Thoracic aorta (tissue), 2 donors: Measurements from ENCODE around the gene ATG9A. TPM values are rescaled to one million over a fixed set of nuclear protein-coding genes. Genes with fewer than 3 reads are reported as not detected.
A peak's percentile ranks its signal among the peaks of the same experiment; 100 is the strongest.

Source experiments
- ATAC-seq: fragments of 150-250 bp; one replicate; pipeline ENCODE4 v1.8.0; 2017; ENCODE audit warnings: low read depth; ENCODE audit not compliant: insufficient number of reproducible peaks, low FRiP score
- DNase-seq: peaks from one replicate; pipeline ENCODE4 v3.0.0-alpha.2; 2020; ENCODE audit warnings: low spot score
- H3K27ac ChIP-seq, 2 donors: fragments of 200-600 bp; sonication (generic); 1 replicate in 1 of 2; 2 replicates in 1 of 2; pipeline ENCODE4 v1.5.1; 2016; ENCODE audit warnings: mild to moderate bottlenecking in 2 of 2, moderate library complexity in 2 of 2
- H3K27me3 ChIP-seq: fragments of 200-600 bp; sonication (generic); replicated peaks from 2 replicates; pipeline ENCODE4 v1.6.0; 2016; ENCODE audit warnings: mild to moderate bottlenecking; ENCODE audit not compliant: insufficient read depth
- H3K36me3 ChIP-seq: fragments of 200-600 bp; sonication (generic); one replicate; pipeline ENCODE4 v1.5.1; 2016
- H3K4me1 ChIP-seq, 2 donors: fragments of 200-600 bp; sonication (generic); 1 replicate in 1 of 2; 2 replicates in 1 of 2; pipeline versions ENCODE4 v1.5.1 to v1.6.0; 2016; ENCODE audit warnings: low read depth in 2 of 2, mild to moderate bottlenecking in 1 of 2; ENCODE audit not compliant: control insufficient read depth in 1 of 2
- H3K4me3 ChIP-seq: fragments of 200-600 bp; sonication (generic); 2 replicates; pipeline ENCODE4 v1.5.1; 2016; ENCODE audit warnings: mild to moderate bottlenecking
- H3K9me3 ChIP-seq: fragments of 200-600 bp; sonication (generic); 2 replicates; pipeline ENCODE4 v1.5.1; 2016
- total RNA-seq, 2 donors: library from RNA; depleted of rRNA; stranded (reverse); fragments of >200 nt; gene quantifications; one replicate each; pipeline versions ENCODE4 v1.1.0 to v1.2.3, GENCODE V29; 2016
- TF ChIP-seq, protein P1 (sequence below): fragments of 200-600 bp; sonication (generic); IDR thresholded peaks from one replicate; pipeline ENCODE4 v1.5.1; 2019; ENCODE audit warnings: antibody characterized with exemption

Gene ATG9A
- total RNA-seq, 2 donors from 2014 or later: 39.4 to 60.4 TPM

DNA sequence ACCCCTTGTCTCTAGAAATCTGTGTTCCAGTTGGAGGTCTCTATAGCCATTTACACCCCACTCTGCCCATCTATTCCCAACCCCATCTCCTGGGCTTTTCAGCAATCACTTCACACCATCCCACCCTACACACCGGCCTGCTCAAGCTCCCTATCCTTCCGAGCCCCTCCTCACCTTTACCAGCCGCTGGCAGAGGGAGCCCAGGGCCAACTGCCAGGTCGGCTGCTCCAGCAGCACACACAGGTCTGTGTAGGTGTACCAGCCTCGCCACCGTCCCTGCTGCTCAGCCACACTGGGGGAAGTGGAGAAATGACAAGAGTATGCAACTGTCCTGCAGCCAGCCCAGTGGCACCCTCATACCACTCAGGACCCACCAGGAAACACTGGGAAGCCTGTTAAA, 56.3 kb downstream of the ATG9A start:
- Histone ChIP-seq H3K9me3 (no peaks in the 10 kb centered on the region), H3K36me3 (peaks cover 24% of the 10 kb centered on the region), H3K27me3 (no peaks in the 10 kb centered on the region), H3K27ac (no peak overlapping the region), H3K4me1 (peaks cover 13 to 28% of the 10 kb centered on the region in 2 donors), H3K4me3 (no peak overlapping the region)
- TF ChIP-seq, protein P1, sequence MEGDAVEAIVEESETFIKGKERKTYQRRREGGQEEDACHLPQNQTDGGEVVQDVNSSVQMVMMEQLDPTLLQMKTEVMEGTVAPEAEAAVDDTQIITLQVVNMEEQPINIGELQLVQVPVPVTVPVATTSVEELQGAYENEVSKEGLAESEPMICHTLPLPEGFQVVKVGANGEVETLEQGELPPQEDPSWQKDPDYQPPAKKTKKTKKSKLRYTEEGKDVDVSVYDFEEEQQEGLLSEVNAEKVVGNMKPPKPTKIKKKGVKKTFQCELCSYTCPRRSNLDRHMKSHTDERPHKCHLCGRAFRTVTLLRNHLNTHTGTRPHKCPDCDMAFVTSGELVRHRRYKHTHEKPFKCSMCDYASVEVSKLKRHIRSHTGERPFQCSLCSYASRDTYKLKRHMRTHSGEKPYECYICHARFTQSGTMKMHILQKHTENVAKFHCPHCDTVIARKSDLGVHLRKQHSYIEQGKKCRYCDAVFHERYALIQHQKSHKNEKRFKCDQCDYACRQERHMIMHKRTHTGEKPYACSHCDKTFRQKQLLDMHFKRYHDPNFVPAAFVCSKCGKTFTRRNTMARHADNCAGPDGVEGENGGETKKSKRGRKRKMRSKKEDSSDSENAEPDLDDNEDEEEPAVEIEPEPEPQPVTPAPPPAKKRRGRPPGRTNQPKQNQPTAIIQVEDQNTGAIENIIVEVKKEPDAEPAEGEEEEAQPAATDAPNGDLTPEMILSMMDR: no peak
- ATAC-seq: no peak
- DNase-seq: no peak

- DNase-seq (no peak), ATAC-seq (no peak)
- TF ChIP-seq, protein P1: no peak
- peaks cover 13 to 28% of the 10 kb centered on the region in 2 donors for H3K4me1 ChIP-seq
- H3K4me3 ChIP-seq: no peak overlapping the region
- H3K9me3 ChIP-seq: no peaks in the 10 kb centered on the region
- H3K36me3 ChIP-seq: peaks cover 24% of the 10 kb centered on the region
- no peak overlapping the region for H3K27ac ChIP-seq
- no peaks in the 10 kb centered on the region for H3K27me3 ChIP-seq
These were observed 56.9 kb downstream of the ATG9A start for GRCh38 chr2:219172231-219173154.

- Histone ChIP-seq H3K4me3 (no peak overlapping the region), H3K27me3 (no peaks in the 10 kb centered on the region)
These were observed 58.2 kb downstream of the ATG9A start for GRCh38 chr2:219171231-219171651.

GRCh38 chr2:219169930-219170654, 59.3 kb downstream of the ATG9A start, which contains the start of gene SLC23A3:
Gene SLC23A3 (minus strand): TSS chr2:219170029. CDS start chr2:219169984, 45 bp downstream.
- TF ChIP-seq, protein P1: no peak
- Histone ChIP-seq H3K4me3 (no peak within 1 kb of the TSS), H3K4me1 (peaks cover 3 to 17% of the 10 kb centered on the region in 2 donors), H3K27me3 (no peaks in the 10 kb centered on the region), H3K27ac (peak within 1 kb of the TSS in 1 of 2 donors; percentile 73), H3K9me3 (no peaks in the 10 kb centered on the region), H3K36me3 (peaks cover 23% of the 10 kb centered on the region)
- DNase-seq (no peak), ATAC-seq (no peak)

More at GRCh38 chr2:219171231-219171651, 58.2 kb downstream of the ATG9A start:
- DNase-seq (no peak), ATAC-seq (peak; percentile 80)
- Histone ChIP-seq H3K4me1 (peaks cover 13 to 28% of the 10 kb centered on the region in 2 donors), H3K36me3 (peaks cover 24% of the 10 kb centered on the region), H3K9me3 (no peaks in the 10 kb centered on the region), H3K27ac (peak overlapping the region; percentile 43 to 73)
- TF ChIP-seq, protein P1: peak; percentile 76

Other genes with a start within 250 kb of the ATG9A start
- gene FEV, start 244.5 kb downstream of the ATG9A start, total RNA-seq: not detected
- not detected for gene CRYBA2, start 236.2 kb downstream of the ATG9A start, total RNA-seq
- not detected for gene CFAP65, start 188.1 kb downstream of the ATG9A start, total RNA-seq
- gene IHH, start 168.7 kb downstream of the ATG9A start, total RNA-seq: 1 to 10 TPM in 1 of 2 donors, not detected in 1; 1.6 TPM
- 10 to 100 TPM; 10.3 to 14.5 TPM for gene NHEJ1, start 68.8 kb downstream of the ATG9A start, total RNA-seq
- 1 to 10 TPM; 1.4 to 3.4 TPM for gene SLC23A3, start 59.6 kb downstream of the ATG9A start, total RNA-seq
- 10 to 100 TPM; 31.9 to 51.0 TPM for gene CNPPD1, start 52.7 kb downstream of the ATG9A start, total RNA-seq
- gene RETREG2, start 51.4 kb downstream of the ATG9A start, total RNA-seq: 10 to 100 TPM; 43.8 to 58.6 TPM
- 10 to 100 TPM; 21.7 to 83.8 TPM for gene ZFAND2B, start 22.9 kb downstream of the ATG9A start, total RNA-seq
- gene ABCB6, start 10.7 kb downstream of the ATG9A start, total RNA-seq: 10 to 100 TPM; 12.7 to 26.0 TPM
- gene ANKZF1, start 170 bp upstream of the ATG9A start, total RNA-seq: 10 to 100 TPM; 69.7 to 72.6 TPM
- 10 to 100 TPM in 1 of 2 donors, 1 to 10 TPM in 1; 9.1 to 13.7 TPM for gene GLB1L, start 15.8 kb upstream of the ATG9A start, total RNA-seq
- 10 to 100 TPM; 10.7 to 11.7 TPM for gene STK16, start 15.8 kb upstream of the ATG9A start, total RNA-seq
- not detected for gene TUBA4B, start 23.6 kb upstream of the ATG9A start, total RNA-seq
- gene TUBA4A, start 24.3 kb upstream of the ATG9A start, total RNA-seq: 10 to 100 TPM; 20.4 to 84.6 TPM
- 10 to 100 TPM; 56.9 to 61.2 TPM for gene DNAJB2, start 49.7 kb upstream of the ATG9A start, total RNA-seq
- not detected for gene PTPRN, start 79.8 kb upstream of the ATG9A start, total RNA-seq
- not detected for gene RESP18, start 103.1 kb upstream of the ATG9A start, total RNA-seq
- 10 to 100 TPM; 42.7 to 51.2 TPM for gene DNPEP, start 158.3 kb upstream of the ATG9A start, total RNA-seq
- 100 to 1,000 TPM; 146 to 302 TPM for gene DES, start 188.7 kb upstream of the ATG9A start, total RNA-seq
- 100 to 1,000 TPM; 426 to 455 TPM for gene SPEG, start 205.2 kb upstream of the ATG9A start, total RNA-seq